GM12891 (cell line): ENCODE data around the gene PLCD1.
A peak's percentile ranks its signal among the peaks of the same experiment; 100 is the strongest.

Source experiments
- DNase-seq: peaks from one replicate; pipeline ENCODE4 v3.0.0; 2011; ENCODE audit warnings: low spot score; ENCODE audit not compliant: insufficient read length
- FAIRE-seq: peaks from 2 replicates; lab custom pipeline; 2011; peaks lifted over from hg19 to GRCh38; lab: Jason Lieb, UNC
- PAX5 ChIP-seq: IDR thresholded peaks from 2 replicates; pipeline ENCODE4 v1.6.1; 2011; ENCODE audit warnings: low read length, moderate library complexity, mild to moderate bottlenecking; ENCODE audit not compliant: insufficient read depth, severe bottlenecking
- POLR2A ChIP-seq: IDR thresholded peaks from 2 replicates; pipeline ENCODE4 v1.6.1; 2011; ENCODE audit warnings: low read depth, low read length, control low read depth
- POLR2AphosphoS5 ChIP-seq: IDR thresholded peaks from 2 replicates; pipeline ENCODE4 v1.6.1; 2011; ENCODE audit warnings: low read depth, low read length, control low read depth
- POU2F2 ChIP-seq: IDR thresholded peaks from 2 replicates; pipeline ENCODE4 v1.6.1; 2011; ENCODE audit warnings: low read depth, mild to moderate bottlenecking, control low read depth, low read length, moderate library complexity
- SPI1 ChIP-seq: IDR thresholded peaks from 2 replicates; pipeline ENCODE4 v1.6.1; 2011; ENCODE audit warnings: low read depth, low read length, control low read depth
- TAF1 ChIP-seq: IDR thresholded peaks from 2 replicates; pipeline ENCODE4 v1.6.1; 2011; ENCODE audit warnings: low read depth, low read length, control low read depth

Gene PLCD1

GRCh38 chr3:38051131-38051530, 21.7 kb upstream of the PLCD1 start:
- FAIRE-seq (no peak), DNase-seq (no peak)
- no peak for TF ChIP-seq SPI1
- TF ChIP-seq POU2F2 = no peak
- no peak for TF ChIP-seq POLR2A
- TF ChIP-seq TAF1 = no peak
- no peak for TF ChIP-seq POLR2AphosphoS5
- no peak for TF ChIP-seq PAX5

- DNase-seq (no peak), FAIRE-seq (no peak)
- TF ChIP-seq SPI1 = no peak
- no peak for TF ChIP-seq POU2F2
- no peak for TF ChIP-seq TAF1
- TF ChIP-seq POLR2AphosphoS5 = no peak
- TF ChIP-seq PAX5 = no peak
- TF ChIP-seq POLR2A = no peak
Observed at GRCh38 chr3:38049358-38050126, 20.1 kb upstream of the PLCD1 start.

- FAIRE-seq (no peak), DNase-seq (no peak)
- no peak for TF ChIP-seq TAF1
- no peak for TF ChIP-seq POU2F2
- no peak for TF ChIP-seq SPI1
- no peak for TF ChIP-seq POLR2AphosphoS5
- TF ChIP-seq POLR2A = no peak
- TF ChIP-seq PAX5 = no peak
Observed at GRCh38 chr3:38047896-38048295, 18.5 kb upstream of the PLCD1 start.

- no peak for DNase-seq
- no peak for FAIRE-seq
- TF ChIP-seq POLR2AphosphoS5 (no peak), PAX5 (no peak), POU2F2 (no peak), POLR2A (no peak), TAF1 (no peak), SPI1 (no peak)
Observed at GRCh38 chr3:38046821-38047220, 17.4 kb upstream of the PLCD1 start.

GRCh38 chr3:38046027-38046426, 16.6 kb upstream of the PLCD1 start:
- DNase-seq (no peak), FAIRE-seq (no peak)
- TF ChIP-seq POLR2AphosphoS5 (no peak), PAX5 (no peak), POU2F2 (no peak), POLR2A (no peak), SPI1 (no peak), TAF1 (no peak)

- DNase-seq (no peak), FAIRE-seq (no peak)
- TF ChIP-seq TAF1 = no peak
- TF ChIP-seq PAX5 = no peak
- TF ChIP-seq POLR2AphosphoS5 = no peak
- no peak for TF ChIP-seq POU2F2
- no peak for TF ChIP-seq SPI1
- TF ChIP-seq POLR2A = no peak
Observed at GRCh38 chr3:38043486-38043885, 14.0 kb upstream of the PLCD1 start.

GRCh38 chr3:38040401-38040800, 11.0 kb upstream of the PLCD1 start:
- DNase-seq (no peak), FAIRE-seq (no peak)
- no peak for TF ChIP-seq POLR2AphosphoS5
- TF ChIP-seq POLR2A = no peak
- no peak for TF ChIP-seq TAF1
- TF ChIP-seq SPI1 = no peak
- TF ChIP-seq PAX5 = no peak
- no peak for TF ChIP-seq POU2F2

GRCh38 chr3:38039899-38040261, 10.4 kb upstream of the PLCD1 start:
- DNase-seq (no peak), FAIRE-seq (no peak)
- no peak for TF ChIP-seq POU2F2
- no peak for TF ChIP-seq PAX5
- no peak for TF ChIP-seq TAF1
- 0 out of 2 replicates have a peak, but pooled peaks have one; percentile 10 for TF ChIP-seq SPI1

GRCh38 chr3:38039101-38039898, 9.9 kb upstream of the PLCD1 start, which contains the start of gene DLEC1:
Gene DLEC1, plus strand, starts transcription at chr3:38039208. Its CDS starts 18 bp downstream, at chr3:38039226.
- peak; percentile 88 for FAIRE-seq
- peak; percentile 79 for DNase-seq

GRCh38 chr3:38038447-38038911, 9.0 kb upstream of the PLCD1 start:
- DNase-seq = no peak
- TF ChIP-seq TAF1 (no peak), PAX5 (no peak), POLR2AphosphoS5 (no peak), SPI1 (no peak)
- peak; percentile 67 for FAIRE-seq

More at GRCh38 chr3:38039101-38039898, 9.9 kb upstream of the PLCD1 start, which contains the start of gene DLEC1:
- TF ChIP-seq POU2F2 = no peak
- no peak for TF ChIP-seq SPI1
- no peak for TF ChIP-seq PAX5
